ENCODE results near the gene SH3GLB1.

Gene SH3GLB1

GRCh38 chr1:86774305-86775295, 70.2 kb downstream of the SH3GLB1 start:
- no peak for FAIRE-seq

GRCh38 chr1:86775395-86775794, 71.0 kb downstream of the SH3GLB1 start:
- no peak for FAIRE-seq

- FAIRE-seq: no peak
Observed at GRCh38 chr1:86776108-86776507, 71.7 kb downstream of the SH3GLB1 start.

GRCh38 chr1:86778569-86779239, 74.3 kb downstream of the SH3GLB1 start:
- FAIRE-seq: no peak

- no peak for FAIRE-seq
Observed at GRCh38 chr1:86779308-86780191, 75.2 kb downstream of the SH3GLB1 start.

- no peak for FAIRE-seq
Observed at GRCh38 chr1:86782482-86782881, 78.1 kb downstream of the SH3GLB1 start.

- FAIRE-seq: no peak
Observed at GRCh38 chr1:86787621-86788020, 83.2 kb downstream of the SH3GLB1 start.

GRCh38 chr1:86788300-86789206, 84.2 kb downstream of the SH3GLB1 start:
- no peak for FAIRE-seq

GRCh38 chr1:86795316-86795715, 90.9 kb downstream of the SH3GLB1 start:
- FAIRE-seq: no peak
